Lung (tissue), 12 donors: ENCODE data around the gene KIF22. TPM values are rescaled to one million over a fixed set of nuclear protein-coding genes. Genes with fewer than 3 reads are reported as not detected.
"Not testable (repeated sequence)": the region's sequence is repeated elsewhere in the genome, so short reads cannot be mapped to it uniquely, and the experiment has no call there.

Experiments
- ATAC-seq: fragments of 200-7000 bp; cut with Tn5 transposase; one replicate; pipeline ENCODE4 v1.9.1; 2020; ENCODE audit warnings: moderate number of reproducible peaks; ENCODE audit not compliant: insufficient read depth, low FRiP score
- DNase-seq, 3 donors: peaks; one replicate each; pipeline ENCODE4 v3.0.0-alpha.2; 2013 to 2017
- H3K27ac ChIP-seq, 2 donors: one replicate each; pipeline ENCODE4 v1.5.1; 2013; ENCODE audit warnings: mild to moderate bottlenecking in 2 of 2, moderate library complexity in 2 of 2, control low read depth in 1 of 2, inconsistent platforms in 1 of 2, low read depth in 1 of 2, low read length in 1 of 2
- H3K27me3 ChIP-seq, 3 donors: one replicate each; pipeline ENCODE4 v1.5.1; 2013; ENCODE audit warnings: low read length in 2 of 3; ENCODE audit not compliant: control insufficient read depth in 3 of 3, insufficient read depth in 3 of 3
- H3K36me3 ChIP-seq, 4 donors: one replicate each; pipeline ENCODE4 v1.5.1; 2013; ENCODE audit warnings: low read length in 4 of 4, mild to moderate bottlenecking in 1 of 4, moderate library complexity in 1 of 4; ENCODE audit not compliant: control insufficient read depth in 4 of 4, insufficient read depth in 4 of 4
- H3K4me1 ChIP-seq, 5 donors: one replicate each; pipeline ENCODE4 v1.5.1; 2013; ENCODE audit warnings: low read length in 5 of 5, mild to moderate bottlenecking in 2 of 5, moderate library complexity in 1 of 5; ENCODE audit not compliant: control insufficient read depth in 5 of 5, insufficient read depth in 5 of 5
- H3K4me3 ChIP-seq: one replicate; pipeline ENCODE4 v1.5.1; 2013; ENCODE audit warnings: mild to moderate bottlenecking, control low read depth, moderate library complexity
- H3K9ac ChIP-seq, 2 donors: one replicate each; pipeline ENCODE4 v1.5.1; 2013; ENCODE audit warnings: low read length in 2 of 2, control low read depth in 1 of 2; ENCODE audit not compliant: insufficient read depth in 1 of 2
- H3K9me3 ChIP-seq, 4 donors: one replicate each; pipeline ENCODE4 v1.5.1; 2013; ENCODE audit warnings: low read length in 3 of 4, mild to moderate bottlenecking in 1 of 4, moderate library complexity in 1 of 4; ENCODE audit not compliant: control insufficient read depth in 4 of 4, insufficient read depth in 3 of 4
- WGBS, 2 donors: extraction: QIAGEN DNeasy Blood & Tissue Kit; methylation state at CpG; one replicate each; pipeline ENCODE4 v1.1.7; 2013; 5-methylcytosine and 5-hydroxymethylcytosine counted together
- polyA plus RNA-seq, 2 donors: library from polyadenylated mRNA; stranded (reverse); fragments of 200-250 nt; gene quantifications; one replicate each; pipeline ENCODE4 v1.2.1, GENCODE V29; 2013
- total RNA-seq, 2 donors: library from RNA; depleted of rRNA in 1 of 2; stranded (reverse); fragments of >200 nt in 1 of 2; gene quantifications; one replicate each; pipeline ENCODE4 v1.2.1, GENCODE V29; 2014 to 2021
- TF ChIP-seq, protein P1 (sequence below): IDR thresholded peaks from 2 replicates; pipeline ENCODE4 v1.5.1; 2012; ENCODE audit warnings: mild to moderate bottlenecking; ENCODE audit errors: control extremely low read depth, extremely low read depth
- donor health status: control.
- donor health status: control.
- donor health status: Bipolar disorder and iron deficiency.
- donor health status: healthy.
- donor health status: DM: yes; HTN: yes; CAD: no.

Gene KIF22
- total and polyA plus RNA-seq, 4 donors = 22.1 to 84.9 (median 25.9) TPM

DNA sequence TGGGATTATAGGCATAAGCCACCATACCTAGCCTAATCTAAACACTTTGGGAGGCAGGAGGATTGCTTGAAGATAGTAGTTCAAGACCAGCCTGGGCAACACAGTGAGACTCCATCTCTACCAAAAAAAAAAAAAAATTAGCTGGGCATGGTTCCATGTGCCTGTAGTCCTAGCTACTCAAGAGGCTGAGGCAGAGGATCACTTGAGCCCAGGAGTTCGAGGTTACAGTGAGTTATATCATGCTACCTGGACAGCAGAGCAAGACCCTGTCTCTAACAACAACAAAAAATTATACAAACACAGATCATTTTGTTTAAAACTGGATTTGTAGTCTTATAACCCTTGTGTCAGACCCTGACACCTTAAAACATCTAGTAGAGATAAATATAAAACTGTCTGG lies 37.0 kb upstream of the KIF22 start:
- H3K4me3 ChIP-seq = no peak overlapping the region
- TF ChIP-seq, protein P1, sequence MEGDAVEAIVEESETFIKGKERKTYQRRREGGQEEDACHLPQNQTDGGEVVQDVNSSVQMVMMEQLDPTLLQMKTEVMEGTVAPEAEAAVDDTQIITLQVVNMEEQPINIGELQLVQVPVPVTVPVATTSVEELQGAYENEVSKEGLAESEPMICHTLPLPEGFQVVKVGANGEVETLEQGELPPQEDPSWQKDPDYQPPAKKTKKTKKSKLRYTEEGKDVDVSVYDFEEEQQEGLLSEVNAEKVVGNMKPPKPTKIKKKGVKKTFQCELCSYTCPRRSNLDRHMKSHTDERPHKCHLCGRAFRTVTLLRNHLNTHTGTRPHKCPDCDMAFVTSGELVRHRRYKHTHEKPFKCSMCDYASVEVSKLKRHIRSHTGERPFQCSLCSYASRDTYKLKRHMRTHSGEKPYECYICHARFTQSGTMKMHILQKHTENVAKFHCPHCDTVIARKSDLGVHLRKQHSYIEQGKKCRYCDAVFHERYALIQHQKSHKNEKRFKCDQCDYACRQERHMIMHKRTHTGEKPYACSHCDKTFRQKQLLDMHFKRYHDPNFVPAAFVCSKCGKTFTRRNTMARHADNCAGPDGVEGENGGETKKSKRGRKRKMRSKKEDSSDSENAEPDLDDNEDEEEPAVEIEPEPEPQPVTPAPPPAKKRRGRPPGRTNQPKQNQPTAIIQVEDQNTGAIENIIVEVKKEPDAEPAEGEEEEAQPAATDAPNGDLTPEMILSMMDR = no peak
- H3K27me3 ChIP-seq = no peaks in the 10 kb centered on the region
- DNase-seq (no peak), ATAC-seq (no peak)
- H3K36me3 ChIP-seq = no peaks in the 10 kb centered on the region
- no peak overlapping the region for H3K9ac ChIP-seq
- no peaks in the 10 kb centered on the region for H3K9me3 ChIP-seq
- WGBS, 2 donors = 65 to 84% methylated on average over 1 of the region's 1 CpG
- peaks cover 0 to 2% (median 0%) of the 10 kb centered on the region in 5 donors for H3K4me1 ChIP-seq
- no peak overlapping the region for H3K27ac ChIP-seq

DNA sequence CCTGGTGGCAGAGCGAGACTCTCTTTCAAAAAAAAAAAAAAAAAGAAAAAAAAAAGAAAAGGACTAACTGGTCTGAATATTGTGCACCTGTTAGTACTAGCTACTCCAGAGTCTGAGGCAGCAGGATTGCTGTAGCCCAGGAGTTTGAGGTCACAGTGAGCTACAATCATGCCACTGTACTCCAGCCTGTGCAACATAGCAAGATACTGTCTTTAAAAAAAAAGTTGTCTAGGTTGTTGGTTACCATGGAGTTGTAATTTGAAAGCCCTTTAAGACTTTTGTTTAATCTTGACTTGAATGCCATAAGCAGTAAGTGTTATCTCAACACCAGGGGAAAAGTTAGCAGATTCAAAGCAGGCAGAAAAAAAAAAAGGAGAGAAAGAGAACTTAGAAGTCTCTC lies 33.9 kb upstream of the KIF22 start:
- Histone ChIP-seq H3K9ac (no peak overlapping the region), H3K27ac (no peak overlapping the region), H3K36me3 (no peaks in the 10 kb centered on the region), H3K4me3 (no peak overlapping the region), H3K4me1 (peaks cover 0 to 2% (median 0%) of the 10 kb centered on the region in 5 donors), H3K9me3 (no peaks in the 10 kb centered on the region), H3K27me3 (no peaks in the 10 kb centered on the region)
- ATAC-seq = no peak
- 59 to 82% methylated on average over 1 of the region's 1 CpG for WGBS, 2 donors
- peak in 2 of 3 donors; percentile 17 to 42 for DNase-seq
- TF ChIP-seq, protein P1 = no peak

DNA sequence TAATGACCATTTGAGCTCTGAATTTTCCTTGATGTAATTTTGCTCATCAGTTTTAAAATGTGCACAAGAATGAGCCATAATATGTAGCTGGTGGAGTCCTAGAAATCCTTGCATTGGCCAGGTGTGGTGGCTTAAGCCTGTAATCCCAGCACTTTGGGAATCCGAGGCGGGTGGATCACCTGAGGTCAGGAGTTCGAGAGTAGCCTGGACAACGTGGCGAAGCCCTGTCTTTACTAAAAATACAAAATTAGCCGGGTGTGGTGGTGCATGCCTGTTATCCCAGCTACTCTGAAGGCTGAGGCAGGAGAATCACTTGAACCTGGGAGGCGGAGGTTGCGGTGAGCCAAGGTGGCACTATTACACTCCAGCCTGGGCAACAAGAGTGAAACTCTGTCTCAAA lies 33.5 kb upstream of the KIF22 start:
- not testable (repeated sequence) for H3K4me1 ChIP-seq, H3K27me3 ChIP-seq, H3K27ac ChIP-seq, ATAC-seq, DNase-seq, H3K36me3 ChIP-seq, H3K4me3 ChIP-seq, H3K9ac ChIP-seq, H3K9me3 ChIP-seq
- 72 to 80% methylated on average over 8 of the region's 8 CpGs for WGBS, 2 donors

DNA sequence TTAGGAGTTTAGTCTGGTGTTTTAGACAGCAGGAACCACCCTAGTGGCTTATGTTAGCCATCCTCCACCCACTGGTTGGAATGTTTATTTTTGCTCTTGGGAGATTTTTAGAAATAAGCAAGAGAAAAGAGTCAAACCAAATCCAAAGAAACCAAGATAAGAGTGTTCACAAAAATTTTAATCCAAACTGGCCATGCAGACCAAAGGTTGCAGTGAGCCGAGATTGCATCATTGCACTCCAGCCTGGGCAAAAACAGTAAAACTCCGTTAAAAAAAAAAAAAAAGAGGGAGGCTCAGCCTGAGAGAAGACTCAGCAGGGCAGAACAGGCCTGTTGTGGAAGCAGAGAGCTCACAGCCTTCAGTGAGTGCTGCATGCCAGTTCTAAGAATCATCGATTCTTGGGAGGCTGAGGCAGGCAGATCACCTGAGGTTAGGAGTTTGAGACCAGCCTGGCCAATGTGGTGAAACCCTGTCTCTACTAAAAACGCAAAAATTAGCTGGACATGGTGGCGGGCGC lies 32.5 kb upstream of the KIF22 start:
- Histone ChIP-seq H3K4me1 (peaks cover 0 to 2% (median 0%) of the 10 kb centered on the region in 5 donors), H3K36me3 (no peaks in the 10 kb centered on the region), H3K4me3 (no peak overlapping the region), H3K27ac (no peak overlapping the region), H3K9ac (no peak overlapping the region), H3K27me3 (no peaks in the 10 kb centered on the region), H3K9me3 (no peaks in the 10 kb centered on the region)
- DNase-seq (peak in 2 of 3 donors; percentile 34 to 43), ATAC-seq (no peak)
- TF ChIP-seq, protein P1 = no peak
- 66 to 68% methylated on average over 6 of the region's 6 CpGs for whole genome bisulfite sequencing, 2 donors
